AG09309 (cell line): ENCODE measurements around the gene CA10.

ENCODE experiments used
- DNase-seq: peaks from one replicate; pipeline ENCODE4 v3.0.0-alpha.2; 2010; ENCODE audit warnings: low read depth
- H3K4me3 ChIP-seq: 2 replicates; pipeline ENCODE4 v1.5.1; 2011; ENCODE audit warnings: mild to moderate bottlenecking, low read depth, low read length, moderate library complexity; ENCODE audit not compliant: control insufficient read depth
- TF ChIP-seq, protein P1 (sequence below): IDR thresholded peaks from 2 replicates; pipeline ENCODE4 v1.5.1; 2011; ENCODE audit warnings: mild to moderate bottlenecking, low read depth, low read length, inconsistent platforms; ENCODE audit not compliant: insufficient read depth, control insufficient read depth; ENCODE audit errors: missing control alignments

Gene CA10

DNA sequence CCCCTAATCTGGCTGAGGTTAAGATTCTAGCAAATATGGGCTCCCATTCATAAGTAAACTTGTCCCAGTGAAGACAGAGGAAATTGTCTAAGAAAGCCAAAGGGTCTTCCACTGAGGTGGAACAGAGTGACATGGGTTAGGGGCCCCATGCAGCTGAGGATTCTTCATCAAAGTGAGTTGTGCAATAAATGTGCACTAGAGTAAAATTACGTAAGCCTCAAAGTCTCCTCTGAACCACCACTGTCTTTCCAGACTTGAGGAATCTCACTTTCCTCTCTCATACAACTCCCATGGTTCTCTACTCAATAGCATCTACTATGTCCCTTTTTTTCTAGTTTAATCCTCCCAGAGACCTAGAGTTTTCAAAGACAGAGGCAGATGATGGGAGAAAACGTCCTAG is 132.4 kb downstream of the CA10 start:
- TF ChIP-seq, protein P1, sequence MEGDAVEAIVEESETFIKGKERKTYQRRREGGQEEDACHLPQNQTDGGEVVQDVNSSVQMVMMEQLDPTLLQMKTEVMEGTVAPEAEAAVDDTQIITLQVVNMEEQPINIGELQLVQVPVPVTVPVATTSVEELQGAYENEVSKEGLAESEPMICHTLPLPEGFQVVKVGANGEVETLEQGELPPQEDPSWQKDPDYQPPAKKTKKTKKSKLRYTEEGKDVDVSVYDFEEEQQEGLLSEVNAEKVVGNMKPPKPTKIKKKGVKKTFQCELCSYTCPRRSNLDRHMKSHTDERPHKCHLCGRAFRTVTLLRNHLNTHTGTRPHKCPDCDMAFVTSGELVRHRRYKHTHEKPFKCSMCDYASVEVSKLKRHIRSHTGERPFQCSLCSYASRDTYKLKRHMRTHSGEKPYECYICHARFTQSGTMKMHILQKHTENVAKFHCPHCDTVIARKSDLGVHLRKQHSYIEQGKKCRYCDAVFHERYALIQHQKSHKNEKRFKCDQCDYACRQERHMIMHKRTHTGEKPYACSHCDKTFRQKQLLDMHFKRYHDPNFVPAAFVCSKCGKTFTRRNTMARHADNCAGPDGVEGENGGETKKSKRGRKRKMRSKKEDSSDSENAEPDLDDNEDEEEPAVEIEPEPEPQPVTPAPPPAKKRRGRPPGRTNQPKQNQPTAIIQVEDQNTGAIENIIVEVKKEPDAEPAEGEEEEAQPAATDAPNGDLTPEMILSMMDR = no peak
- no peak for DNase-seq
- H3K4me3 ChIP-seq = no peak overlapping the region

DNA sequence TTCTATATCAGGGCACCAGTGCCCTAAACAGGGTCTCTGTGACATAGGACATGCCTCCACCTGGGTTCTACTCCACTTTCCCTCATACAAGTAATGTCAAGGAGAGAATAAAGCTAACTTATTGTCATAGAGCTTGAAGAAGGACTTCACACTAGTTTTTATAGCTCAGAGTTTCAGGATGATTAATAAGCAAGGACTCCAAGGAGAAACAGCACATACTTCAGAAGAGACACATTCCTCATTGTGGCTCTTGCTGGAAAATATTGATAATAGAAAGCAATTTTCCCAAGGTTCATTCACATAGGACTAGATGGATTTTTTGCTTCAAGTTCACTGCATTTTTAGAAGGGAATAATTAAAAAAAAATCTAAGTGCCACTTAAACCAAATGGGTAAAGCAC is 133.3 kb downstream of the CA10 start:
- H3K4me3 ChIP-seq = no peak overlapping the region
- TF ChIP-seq, protein P1 = no peak
- DNase-seq = no peak

DNA sequence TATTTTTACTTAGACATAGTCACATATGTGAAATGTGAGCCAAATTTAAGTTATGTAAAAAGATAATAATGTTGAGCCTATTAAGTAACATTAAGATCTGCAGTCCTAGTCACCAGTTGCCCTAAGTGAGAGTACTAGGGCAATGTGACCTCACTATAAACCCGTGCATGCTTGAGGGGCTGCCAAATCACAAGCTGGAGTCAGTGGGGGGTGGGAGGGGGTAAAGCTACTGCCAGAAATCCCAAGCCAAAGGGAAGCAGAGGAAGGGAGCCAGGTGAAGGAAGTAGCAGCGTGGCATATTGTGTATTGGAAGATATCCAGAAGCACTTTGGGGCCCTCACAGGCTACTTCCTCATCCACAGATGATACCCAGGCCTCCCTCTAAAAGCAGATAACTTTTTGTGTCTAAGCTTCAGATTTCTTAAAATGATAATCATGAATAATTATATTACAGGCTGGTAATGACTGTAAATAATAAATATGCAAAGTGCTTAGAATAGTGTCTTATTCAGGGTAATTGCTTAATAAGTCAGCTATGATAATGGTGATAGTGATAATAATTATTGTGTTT is 134.1 kb downstream of the CA10 start:
- no peak for DNase-seq
- TF ChIP-seq, protein P1 = no peak
- H3K4me3 ChIP-seq = no peak overlapping the region

DNA sequence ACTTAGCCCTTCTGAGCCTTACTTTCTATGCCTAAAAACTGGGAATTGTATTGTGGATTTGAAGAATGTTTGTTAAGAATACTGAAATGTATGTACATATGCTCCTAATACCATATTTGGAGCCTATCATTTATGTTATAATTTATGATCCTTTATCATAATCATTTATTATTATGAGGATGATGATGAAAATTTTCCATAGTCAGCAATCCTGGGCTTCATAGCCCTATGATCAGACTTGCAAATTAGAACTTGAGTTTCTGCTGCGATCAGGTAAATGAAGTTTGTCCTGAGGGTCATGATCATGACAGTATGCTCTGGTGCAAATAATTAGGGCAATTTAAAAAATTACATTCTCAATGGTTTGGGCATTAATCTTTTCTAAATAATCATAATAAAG is 147.4 kb downstream of the CA10 start:
- TF ChIP-seq, protein P1 = no peak
- DNase-seq = no peak
- no peak overlapping the region for H3K4me3 ChIP-seq

DNA sequence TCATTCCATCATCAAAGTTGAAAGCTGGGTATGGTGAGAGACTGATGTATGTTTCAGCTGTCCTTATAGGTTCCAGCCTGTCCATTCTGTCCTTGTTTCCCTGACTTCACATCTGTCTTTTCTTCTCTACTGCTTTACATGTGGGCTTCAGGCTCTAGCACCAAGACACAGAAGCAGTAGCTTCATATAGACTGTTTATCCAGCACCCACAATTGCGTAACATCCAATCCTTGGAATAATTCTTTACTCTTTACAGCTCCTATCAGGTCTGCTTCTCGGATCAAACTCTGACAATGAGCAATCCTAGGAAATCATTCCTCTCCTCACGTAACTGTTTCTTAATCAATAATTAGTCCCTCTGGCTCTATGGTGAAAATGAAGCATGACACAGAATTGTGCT is 158.9 kb downstream of the CA10 start:
- no peak for DNase-seq
- H3K4me3 ChIP-seq = no peak overlapping the region
- TF ChIP-seq, protein P1 = no peak

DNA sequence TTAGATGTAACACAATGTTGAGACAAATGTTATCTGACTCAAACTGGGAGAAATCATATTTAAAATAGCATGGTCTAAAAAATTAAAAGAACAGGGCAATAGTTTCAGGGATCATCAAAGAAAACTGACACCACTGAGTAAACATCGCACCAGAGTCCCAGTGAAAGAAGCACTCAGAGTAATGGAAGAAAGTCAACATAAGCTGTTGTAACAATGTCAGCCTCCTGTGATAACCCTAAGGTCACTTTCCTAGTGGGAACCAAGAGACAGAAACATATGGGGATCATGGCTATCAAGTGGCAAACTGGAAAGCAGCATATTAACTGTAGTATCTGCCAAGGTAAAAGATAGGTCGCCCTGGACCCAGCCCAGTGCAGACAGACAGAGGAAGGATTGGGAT is 160.8 kb downstream of the CA10 start:
- TF ChIP-seq, protein P1 = no peak

More for the DNA sequence above, 160.8 kb downstream of the CA10 start:
- H3K4me3 ChIP-seq = no peak overlapping the region
- no peak for DNase-seq
